WTC11 (cell line): ENCODE data around the gene TMEFF2. TPM values are rescaled to one million over a fixed set of nuclear protein-coding genes. Genes with fewer than 3 reads are reported as not detected.

Source experiments
- ATAC-seq: fragments of 200-7000 bp; cut with Tn5 transposase; 2 replicates; pipeline ENCODE4 v1.10.0; 2021; ENCODE audit warnings: mild to moderate bottlenecking, moderate library complexity
- CTCF ChIA-PET: fragments of 300-600 bp; sonication (Branson Sonifier 250); formaldehyde crosslinking; loops from one replicate; lab custom pipeline; 2021; ENCODE audit warnings: antibody characterized with exemption; lab: Charles Lee
- POLR2A ChIA-PET: fragments of 350-600 bp; sonication (Branson Sonifier 250); formaldehyde crosslinking; loops from one replicate; lab custom pipeline; 2021; ENCODE audit warnings: antibody characterized with exemption; lab: Charles Lee
- DNase-seq: peaks from one replicate; pipeline ENCODE4 v3.0.0; 2021; ENCODE audit warnings: low spot score
- H3K27ac Mint-ChIP-seq: 2 replicates; pipeline ENCODE4 v1.8.0; 2021; ENCODE audit warnings: mixed read lengths
- H3K27me3 Mint-ChIP-seq: 2 replicates; pipeline ENCODE4 v1.8.0; 2021; ENCODE audit warnings: low read depth, mild to moderate bottlenecking, moderate library complexity, mixed read lengths
- H3K36me3 Mint-ChIP-seq: 2 replicates; pipeline ENCODE4 v1.8.0; 2021; ENCODE audit warnings: mixed read lengths
- H3K4me1 Mint-ChIP-seq: 2 replicates; pipeline ENCODE4 v1.8.0; 2022; ENCODE audit warnings: mixed read lengths
- H3K4me3 Mint-ChIP-seq: 2 replicates; pipeline ENCODE4 v1.8.0; 2021; ENCODE audit warnings: mild to moderate bottlenecking, moderate library complexity, mixed read lengths
- H3K9me3 Mint-ChIP-seq: 2 replicates; pipeline ENCODE4 v1.8.0; 2021; ENCODE audit warnings: mixed read lengths
- CBFB ChIP-seq: sonication (generic); formaldehyde crosslinking; IDR thresholded peaks from 2 replicates; pipeline ENCODE4 v1.8.1; 2022; ENCODE audit warnings: mild to moderate bottlenecking, low read depth, missing genetic modification reagents
- CREB1 ChIP-seq: sonication (generic); formaldehyde crosslinking; IDR thresholded peaks from 2 replicates; pipeline ENCODE4 v1.8.0; 2023; ENCODE audit warnings: mild to moderate bottlenecking, missing genetic modification reagents
- CREM ChIP-seq: sonication (generic); formaldehyde crosslinking; IDR thresholded peaks from 2 replicates; pipeline ENCODE4 v1.8.1; 2022; ENCODE audit warnings: mild to moderate bottlenecking, missing genetic modification reagents, moderate library complexity
- ESRRA ChIP-seq: sonication (generic); formaldehyde crosslinking; IDR thresholded peaks from 2 replicates; pipeline ENCODE4 v1.8.1; 2022; ENCODE audit warnings: mild to moderate bottlenecking, missing genetic modification reagents, borderline replicate concordance
- FOXJ3 ChIP-seq: sonication (generic); formaldehyde crosslinking; IDR thresholded peaks from 2 replicates; pipeline ENCODE4 v1.9.0; 2021; ENCODE audit warnings: missing genetic modification reagents, mild to moderate bottlenecking, borderline replicate concordance
- FOXP1 ChIP-seq: sonication (generic); formaldehyde crosslinking; IDR thresholded peaks from 2 replicates; pipeline ENCODE4 v1.8.0; 2022; ENCODE audit warnings: missing genetic modification reagents, mild to moderate bottlenecking, moderate library complexity, borderline replicate concordance
- GABPB1 ChIP-seq: sonication (generic); formaldehyde crosslinking; IDR thresholded peaks from 2 replicates; pipeline ENCODE4 v1.8.1; 2023; ENCODE audit warnings: mild to moderate bottlenecking, missing genetic modification reagents
- GRHL2 ChIP-seq: fragments of 250-450 bp; sonication (Bioruptor Pico); IDR thresholded peaks from 2 replicates; pipeline ENCODE4 v1.8.0; 2022; ENCODE audit warnings: mild to moderate bottlenecking, moderate library complexity; ENCODE audit not compliant: insufficient replicate concordance, severe bottlenecking
- HMGA2 ChIP-seq: fragments of 250-450 bp; sonication (Bioruptor Pico); IDR thresholded peaks from 2 replicates; pipeline ENCODE4 v1.4.0; 2021; ENCODE audit warnings: mild to moderate bottlenecking, moderate library complexity
- NFATC4 ChIP-seq: fragments of 250-450 bp; sonication (Bioruptor Pico); IDR thresholded peaks from 2 replicates; pipeline ENCODE4 v1.9.0; 2021; ENCODE audit warnings: mild to moderate bottlenecking
- PRRX2 ChIP-seq: fragments of 250-450 bp; sonication (Bioruptor Pico); IDR thresholded peaks from 2 replicates; pipeline ENCODE4 v1.8.0; 2021; ENCODE audit warnings: mild to moderate bottlenecking
- RORB ChIP-seq: fragments of 250-450 bp; sonication (Bioruptor Pico); IDR thresholded peaks from 2 replicates; pipeline ENCODE4 v1.9.0; 2021; ENCODE audit warnings: mild to moderate bottlenecking
- SMAD3 ChIP-seq: sonication (generic); formaldehyde crosslinking; IDR thresholded peaks from 2 replicates; pipeline ENCODE4 v1.8.0; 2022; ENCODE audit warnings: missing genetic modification reagents, mild to moderate bottlenecking, borderline replicate concordance
- TEAD1 ChIP-seq: sonication (generic); formaldehyde crosslinking; IDR thresholded peaks from 2 replicates; pipeline ENCODE4 v1.8.0; 2022; ENCODE audit warnings: mild to moderate bottlenecking, missing genetic modification reagents
- ZNF138 ChIP-seq: sonication (generic); formaldehyde crosslinking; conservative IDR thresholded peaks from 2 replicates; pipeline ENCODE4 v1.8.1; 2022; ENCODE audit warnings: mild to moderate bottlenecking, moderate library complexity, missing genetic modification reagents
- ZNF317 ChIP-seq: sonication (generic); formaldehyde crosslinking; IDR thresholded peaks from 2 replicates; pipeline ENCODE4 v1.8.1; 2023; ENCODE audit warnings: low read depth, mild to moderate bottlenecking, moderate library complexity, missing genetic modification reagents, borderline replicate concordance
- ZNF416 ChIP-seq: fragments of 250-450 bp; sonication (Bioruptor Pico); IDR thresholded peaks from 2 replicates; pipeline ENCODE4 v1.9.0; 2021; ENCODE audit warnings: mild to moderate bottlenecking, inconsistent platforms
- ZNF423 ChIP-seq: fragments of 250-450 bp; sonication (Bioruptor Pico); IDR thresholded peaks from 2 replicates; pipeline ENCODE4 v2.1.2; 2022; ENCODE audit warnings: mild to moderate bottlenecking, moderate library complexity
- total RNA-seq: library from RNA; stranded (reverse); gene quantifications from 3 replicates; pipeline ENCODE4 v1.2.3, GENCODE V29; 2021
- TF ChIP-seq, protein P1 (sequence below): fragments of 250-450 bp; sonication (Bioruptor Pico); IDR thresholded peaks from 2 replicates; pipeline ENCODE4 v1.9.0; 2021; ENCODE audit warnings: mild to moderate bottlenecking
- TF ChIP-seq, protein P2 (sequence below): sonication (generic); formaldehyde crosslinking; IDR thresholded peaks from 2 replicates; pipeline ENCODE4 v1.8.1; 2022; ENCODE audit warnings: mild to moderate bottlenecking, missing genetic modification reagents, moderate library complexity, borderline replicate concordance
- TF ChIP-seq, protein P3 (sequence below): fragments of 250-450 bp; sonication (Bioruptor Pico); IDR thresholded peaks from 2 replicates; pipeline ENCODE4 v2.1.2; 2022; ENCODE audit warnings: mild to moderate bottlenecking, moderate library complexity
- TF ChIP-seq, protein P4 (sequence below): fragments of 200-600 bp; IDR thresholded peaks from 2 replicates; pipeline ENCODE4 v1.8.0; 2022; ENCODE audit warnings: antibody characterized with exemption
- TF ChIP-seq, protein P5 (sequence below): sonication (generic); formaldehyde crosslinking; IDR thresholded peaks from 2 replicates; pipeline ENCODE4 v1.8.0; 2023; ENCODE audit warnings: mild to moderate bottlenecking, missing genetic modification reagents
- TF ChIP-seq, protein P6 (sequence below): sonication (generic); formaldehyde crosslinking; IDR thresholded peaks from 2 replicates; pipeline ENCODE4 v1.8.1; 2023; ENCODE audit warnings: mild to moderate bottlenecking, missing genetic modification reagents
- TF ChIP-seq, protein P7 (sequence below): fragments of 250-450 bp; sonication (Bioruptor Pico); IDR thresholded peaks from 2 replicates; pipeline ENCODE4 v1.8.0; 2021; ENCODE audit warnings: mild to moderate bottlenecking

The TMEFF2 gene
- total RNA-seq, 1 experiment from 2014 or later: 2.3 TPM

DNA sequence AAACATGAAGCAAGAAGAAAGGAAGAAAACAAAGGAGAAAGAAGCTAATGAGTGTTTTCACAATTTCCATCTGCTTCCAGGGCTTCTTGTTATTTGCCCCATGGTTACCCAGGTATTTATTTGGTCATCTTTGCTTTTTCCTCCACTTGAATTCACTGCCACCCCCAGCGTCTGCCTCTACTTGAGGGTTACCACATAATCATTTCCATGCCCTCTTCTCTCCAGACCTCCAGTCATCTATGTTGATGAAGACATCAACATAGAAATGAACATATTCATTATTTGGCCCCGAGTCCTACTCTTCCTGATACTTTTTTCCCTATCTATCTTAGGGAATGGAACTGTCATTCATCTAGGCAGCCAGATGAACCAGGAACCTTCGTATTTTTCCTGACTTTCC is 214.2 kb downstream of the TMEFF2 start:
- CTCF ChIA-PET: no interaction called here
- Mint-ChIP-seq H3K4me3 (no peak overlapping the region), H3K27ac (peak overlapping the region; percentile 71; the same call in 1 of the 2 replicates), H3K36me3 (no peaks in the 10 kb centered on the region), H3K9me3 (no peaks in the 10 kb centered on the region), H3K27me3 (no peaks in the 10 kb centered on the region), H3K4me1 (peaks cover 38% of the 10 kb centered on the region)
- POLR2A ChIA-PET: no interaction called here
- no peak for ATAC-seq
- DNase-seq: no peak
- TF ChIP-seq PRRX2: no peak
- TF ChIP-seq TEAD1 (CRISPR knock-in tag): no peak
- TF ChIP-seq ZNF138 (CRISPR knock-in tag): no peak
- no peak for TF ChIP-seq GRHL2 (CRISPR knock-in tag)
- no peak for TF ChIP-seq CBFB (CRISPR knock-in tag)
- TF ChIP-seq, protein P1, sequence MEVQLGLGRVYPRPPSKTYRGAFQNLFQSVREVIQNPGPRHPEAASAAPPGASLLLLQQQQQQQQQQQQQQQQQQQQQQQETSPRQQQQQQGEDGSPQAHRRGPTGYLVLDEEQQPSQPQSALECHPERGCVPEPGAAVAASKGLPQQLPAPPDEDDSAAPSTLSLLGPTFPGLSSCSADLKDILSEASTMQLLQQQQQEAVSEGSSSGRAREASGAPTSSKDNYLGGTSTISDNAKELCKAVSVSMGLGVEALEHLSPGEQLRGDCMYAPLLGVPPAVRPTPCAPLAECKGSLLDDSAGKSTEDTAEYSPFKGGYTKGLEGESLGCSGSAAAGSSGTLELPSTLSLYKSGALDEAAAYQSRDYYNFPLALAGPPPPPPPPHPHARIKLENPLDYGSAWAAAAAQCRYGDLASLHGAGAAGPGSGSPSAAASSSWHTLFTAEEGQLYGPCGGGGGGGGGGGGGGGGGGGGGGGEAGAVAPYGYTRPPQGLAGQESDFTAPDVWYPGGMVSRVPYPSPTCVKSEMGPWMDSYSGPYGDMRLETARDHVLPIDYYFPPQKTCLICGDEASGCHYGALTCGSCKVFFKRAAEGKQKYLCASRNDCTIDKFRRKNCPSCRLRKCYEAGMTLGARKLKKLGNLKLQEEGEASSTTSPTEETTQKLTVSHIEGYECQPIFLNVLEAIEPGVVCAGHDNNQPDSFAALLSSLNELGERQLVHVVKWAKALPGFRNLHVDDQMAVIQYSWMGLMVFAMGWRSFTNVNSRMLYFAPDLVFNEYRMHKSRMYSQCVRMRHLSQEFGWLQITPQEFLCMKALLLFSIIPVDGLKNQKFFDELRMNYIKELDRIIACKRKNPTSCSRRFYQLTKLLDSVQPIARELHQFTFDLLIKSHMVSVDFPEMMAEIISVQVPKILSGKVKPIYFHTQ: no peak
- TF ChIP-seq ZNF416 (CRISPR knock-in tag): no peak
- no peak for TF ChIP-seq GABPB1 (CRISPR knock-in tag)
- no peak for TF ChIP-seq SMAD3
- TF ChIP-seq, protein P2, sequence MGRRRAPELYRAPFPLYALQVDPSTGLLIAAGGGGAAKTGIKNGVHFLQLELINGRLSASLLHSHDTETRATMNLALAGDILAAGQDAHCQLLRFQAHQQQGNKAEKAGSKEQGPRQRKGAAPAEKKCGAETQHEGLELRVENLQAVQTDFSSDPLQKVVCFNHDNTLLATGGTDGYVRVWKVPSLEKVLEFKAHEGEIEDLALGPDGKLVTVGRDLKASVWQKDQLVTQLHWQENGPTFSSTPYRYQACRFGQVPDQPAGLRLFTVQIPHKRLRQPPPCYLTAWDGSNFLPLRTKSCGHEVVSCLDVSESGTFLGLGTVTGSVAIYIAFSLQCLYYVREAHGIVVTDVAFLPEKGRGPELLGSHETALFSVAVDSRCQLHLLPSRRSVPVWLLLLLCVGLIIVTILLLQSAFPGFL: no peak
- TF ChIP-seq HMGA2 (CRISPR knock-in tag): no peak
- no peak for TF ChIP-seq ZNF317 (CRISPR knock-in tag)
- TF ChIP-seq ESRRA: no peak
- TF ChIP-seq FOXJ3: no peak
- TF ChIP-seq, protein P3, sequence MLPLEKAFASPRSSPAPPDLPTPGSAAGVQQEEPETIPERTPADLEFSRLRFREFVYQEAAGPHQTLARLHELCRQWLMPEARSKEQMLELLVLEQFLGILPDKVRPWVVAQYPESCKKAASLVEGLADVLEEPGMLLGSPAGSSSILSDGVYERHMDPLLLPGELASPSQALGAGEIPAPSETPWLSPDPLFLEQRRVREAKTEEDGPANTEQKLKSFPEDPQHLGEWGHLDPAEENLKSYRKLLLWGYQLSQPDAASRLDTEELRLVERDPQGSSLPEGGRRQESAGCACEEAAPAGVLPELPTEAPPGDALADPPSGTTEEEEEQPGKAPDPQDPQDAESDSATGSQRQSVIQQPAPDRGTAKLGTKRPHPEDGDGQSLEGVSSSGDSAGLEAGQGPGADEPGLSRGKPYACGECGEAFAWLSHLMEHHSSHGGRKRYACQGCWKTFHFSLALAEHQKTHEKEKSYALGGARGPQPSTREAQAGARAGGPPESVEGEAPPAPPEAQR (CRISPR knock-in tag): no peak
- TF ChIP-seq, protein P4, sequence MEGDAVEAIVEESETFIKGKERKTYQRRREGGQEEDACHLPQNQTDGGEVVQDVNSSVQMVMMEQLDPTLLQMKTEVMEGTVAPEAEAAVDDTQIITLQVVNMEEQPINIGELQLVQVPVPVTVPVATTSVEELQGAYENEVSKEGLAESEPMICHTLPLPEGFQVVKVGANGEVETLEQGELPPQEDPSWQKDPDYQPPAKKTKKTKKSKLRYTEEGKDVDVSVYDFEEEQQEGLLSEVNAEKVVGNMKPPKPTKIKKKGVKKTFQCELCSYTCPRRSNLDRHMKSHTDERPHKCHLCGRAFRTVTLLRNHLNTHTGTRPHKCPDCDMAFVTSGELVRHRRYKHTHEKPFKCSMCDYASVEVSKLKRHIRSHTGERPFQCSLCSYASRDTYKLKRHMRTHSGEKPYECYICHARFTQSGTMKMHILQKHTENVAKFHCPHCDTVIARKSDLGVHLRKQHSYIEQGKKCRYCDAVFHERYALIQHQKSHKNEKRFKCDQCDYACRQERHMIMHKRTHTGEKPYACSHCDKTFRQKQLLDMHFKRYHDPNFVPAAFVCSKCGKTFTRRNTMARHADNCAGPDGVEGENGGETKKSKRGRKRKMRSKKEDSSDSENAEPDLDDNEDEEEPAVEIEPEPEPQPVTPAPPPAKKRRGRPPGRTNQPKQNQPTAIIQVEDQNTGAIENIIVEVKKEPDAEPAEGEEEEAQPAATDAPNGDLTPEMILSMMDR: no peak
- TF ChIP-seq RORB (CRISPR knock-in tag): no peak
- TF ChIP-seq ZNF423 (CRISPR knock-in tag): no peak
- TF ChIP-seq FOXP1 (CRISPR knock-in tag): no peak
- TF ChIP-seq CREB1 (CRISPR knock-in tag): no peak

DNA sequence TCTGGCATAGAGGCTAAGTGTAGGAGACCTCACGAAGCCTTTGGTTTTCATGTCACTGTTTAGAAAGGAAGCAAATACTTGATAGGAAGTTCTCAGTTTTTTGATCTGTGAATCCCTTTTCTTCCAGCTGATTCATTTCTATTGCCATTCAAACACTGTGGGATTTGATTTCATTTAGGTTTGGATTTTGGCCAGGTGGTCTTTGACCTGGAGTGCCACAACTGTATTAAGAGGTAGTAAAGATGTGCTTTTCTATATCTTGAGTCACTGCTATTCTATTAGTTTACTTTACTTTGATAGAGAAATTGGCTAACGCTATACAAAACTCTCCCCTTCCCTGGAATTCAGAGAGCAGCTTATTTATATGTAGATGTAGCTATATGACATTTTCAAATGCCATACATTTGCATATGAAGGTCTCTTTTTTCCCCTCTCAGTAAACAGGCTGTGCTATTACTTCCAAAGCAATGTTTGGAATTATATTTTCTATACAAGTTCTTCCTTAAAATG is 215.5 kb downstream of the TMEFF2 start:
- Mint-ChIP-seq H3K36me3 (peaks cover 3% of the 10 kb centered on the region; the same call in 1 of the 2 replicates), H3K9me3 (peaks cover 8% of the 10 kb centered on the region), H3K27me3 (no peaks in the 10 kb centered on the region), H3K27ac (peak overlapping the region; percentile 34), H3K4me1 (peaks cover 38% of the 10 kb centered on the region), H3K4me3 (0 out of 2 replicates have a peak overlapping the region, but pooled peaks have one; percentile 19)
- ATAC-seq: peak; percentile 39; the same call in 1 of the 2 replicates
- DNase-seq: no peak
- POLR2A ChIA-PET: no interaction called here
- CTCF ChIA-PET: interaction anchor here (0.7 to 1.7 kb wide), 3 partner anchors 46 to 183 kb away, joined by 3 to 6 read pairs (median 3); no protein-coding TSS in a partner anchor
- TF ChIP-seq, protein P5, sequence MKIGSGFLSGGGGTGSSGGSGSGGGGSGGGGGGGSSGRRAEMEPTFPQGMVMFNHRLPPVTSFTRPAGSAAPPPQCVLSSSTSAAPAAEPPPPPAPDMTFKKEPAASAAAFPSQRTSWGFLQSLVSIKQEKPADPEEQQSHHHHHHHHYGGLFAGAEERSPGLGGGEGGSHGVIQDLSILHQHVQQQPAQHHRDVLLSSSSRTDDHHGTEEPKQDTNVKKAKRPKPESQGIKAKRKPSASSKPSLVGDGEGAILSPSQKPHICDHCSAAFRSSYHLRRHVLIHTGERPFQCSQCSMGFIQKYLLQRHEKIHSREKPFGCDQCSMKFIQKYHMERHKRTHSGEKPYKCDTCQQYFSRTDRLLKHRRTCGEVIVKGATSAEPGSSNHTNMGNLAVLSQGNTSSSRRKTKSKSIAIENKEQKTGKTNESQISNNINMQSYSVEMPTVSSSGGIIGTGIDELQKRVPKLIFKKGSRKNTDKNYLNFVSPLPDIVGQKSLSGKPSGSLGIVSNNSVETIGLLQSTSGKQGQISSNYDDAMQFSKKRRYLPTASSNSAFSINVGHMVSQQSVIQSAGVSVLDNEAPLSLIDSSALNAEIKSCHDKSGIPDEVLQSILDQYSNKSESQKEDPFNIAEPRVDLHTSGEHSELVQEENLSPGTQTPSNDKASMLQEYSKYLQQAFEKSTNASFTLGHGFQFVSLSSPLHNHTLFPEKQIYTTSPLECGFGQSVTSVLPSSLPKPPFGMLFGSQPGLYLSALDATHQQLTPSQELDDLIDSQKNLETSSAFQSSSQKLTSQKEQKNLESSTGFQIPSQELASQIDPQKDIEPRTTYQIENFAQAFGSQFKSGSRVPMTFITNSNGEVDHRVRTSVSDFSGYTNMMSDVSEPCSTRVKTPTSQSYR: no peak
- TF ChIP-seq, protein P6, sequence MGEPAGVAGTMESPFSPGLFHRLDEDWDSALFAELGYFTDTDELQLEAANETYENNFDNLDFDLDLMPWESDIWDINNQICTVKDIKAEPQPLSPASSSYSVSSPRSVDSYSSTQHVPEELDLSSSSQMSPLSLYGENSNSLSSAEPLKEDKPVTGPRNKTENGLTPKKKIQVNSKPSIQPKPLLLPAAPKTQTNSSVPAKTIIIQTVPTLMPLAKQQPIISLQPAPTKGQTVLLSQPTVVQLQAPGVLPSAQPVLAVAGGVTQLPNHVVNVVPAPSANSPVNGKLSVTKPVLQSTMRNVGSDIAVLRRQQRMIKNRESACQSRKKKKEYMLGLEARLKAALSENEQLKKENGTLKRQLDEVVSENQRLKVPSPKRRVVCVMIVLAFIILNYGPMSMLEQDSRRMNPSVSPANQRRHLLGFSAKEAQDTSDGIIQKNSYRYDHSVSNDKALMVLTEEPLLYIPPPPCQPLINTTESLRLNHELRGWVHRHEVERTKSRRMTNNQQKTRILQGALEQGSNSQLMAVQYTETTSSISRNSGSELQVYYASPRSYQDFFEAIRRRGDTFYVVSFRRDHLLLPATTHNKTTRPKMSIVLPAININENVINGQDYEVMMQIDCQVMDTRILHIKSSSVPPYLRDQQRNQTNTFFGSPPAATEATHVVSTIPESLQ (CRISPR knock-in tag): no peak
- TF ChIP-seq NFATC4 (CRISPR knock-in tag): no peak
- TF ChIP-seq CREM (CRISPR knock-in tag): no peak
- TF ChIP-seq, protein P7, sequence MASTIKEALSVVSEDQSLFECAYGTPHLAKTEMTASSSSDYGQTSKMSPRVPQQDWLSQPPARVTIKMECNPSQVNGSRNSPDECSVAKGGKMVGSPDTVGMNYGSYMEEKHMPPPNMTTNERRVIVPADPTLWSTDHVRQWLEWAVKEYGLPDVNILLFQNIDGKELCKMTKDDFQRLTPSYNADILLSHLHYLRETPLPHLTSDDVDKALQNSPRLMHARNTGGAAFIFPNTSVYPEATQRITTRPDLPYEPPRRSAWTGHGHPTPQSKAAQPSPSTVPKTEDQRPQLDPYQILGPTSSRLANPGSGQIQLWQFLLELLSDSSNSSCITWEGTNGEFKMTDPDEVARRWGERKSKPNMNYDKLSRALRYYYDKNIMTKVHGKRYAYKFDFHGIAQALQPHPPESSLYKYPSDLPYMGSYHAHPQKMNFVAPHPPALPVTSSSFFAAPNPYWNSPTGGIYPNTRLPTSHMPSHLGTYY (CRISPR knock-in tag): no peak
